Middle frontal gyrus (tissue), 1 donor: ENCODE measurements around the gene CIAO3.
A peak's percentile ranks its signal among the peaks of the same experiment; 100 is the strongest.
"Not testable (repeated sequence)": the region's sequence is repeated elsewhere in the genome, so short reads cannot be mapped to it uniquely, and the experiment has no call there.

Source experiments
- DNase-seq: peaks from one replicate; pipeline ENCODE4 v3.0.0-alpha.2; 2015; ENCODE audit warnings: low spot score; ENCODE audit errors: extremely low spot score

Gene CIAO3

DNA sequence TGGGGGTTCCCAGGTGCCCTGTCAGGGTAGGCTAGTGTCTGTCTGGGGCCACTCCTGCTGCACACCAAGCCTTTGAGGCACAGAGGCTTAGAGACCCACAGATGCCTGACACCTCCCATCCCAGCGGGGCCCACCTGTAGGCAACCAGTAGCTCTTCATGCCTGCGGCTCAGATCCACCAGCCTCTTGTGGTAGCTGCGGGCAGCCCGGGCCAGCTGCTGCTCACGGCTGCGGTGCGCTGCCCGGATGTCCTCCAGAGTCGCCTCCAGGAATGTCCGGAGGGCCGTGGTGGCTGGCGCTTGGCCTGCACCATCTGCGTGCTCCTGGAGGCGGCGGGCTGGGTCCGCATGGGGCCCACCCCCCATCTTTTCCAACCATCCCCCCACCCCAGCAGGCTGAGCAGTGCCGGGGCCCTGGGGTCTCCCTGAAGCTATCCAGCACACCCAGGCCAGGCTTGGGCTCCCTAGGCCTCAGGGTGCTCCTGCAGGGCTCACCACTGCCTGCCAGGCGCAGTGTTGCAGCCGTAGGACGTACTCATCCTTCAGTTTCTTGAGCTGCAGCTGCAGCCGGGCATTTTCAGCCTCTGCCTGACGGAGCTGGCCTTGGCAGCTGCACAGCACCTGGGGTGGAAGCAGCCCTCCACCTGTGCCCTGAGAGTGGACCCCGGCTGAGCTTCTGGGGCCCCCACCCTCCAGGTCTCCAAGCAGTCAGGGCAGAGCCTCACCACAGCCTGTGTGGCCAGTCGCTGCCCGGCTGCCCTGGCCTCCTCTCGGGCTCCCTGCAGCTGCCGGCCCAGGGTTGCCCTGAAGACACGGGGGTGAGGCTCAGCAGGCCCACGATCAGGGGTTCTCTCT lies 16.4 kb downstream of the CIAO3 start:
- no peak for DNase-seq

DNA sequence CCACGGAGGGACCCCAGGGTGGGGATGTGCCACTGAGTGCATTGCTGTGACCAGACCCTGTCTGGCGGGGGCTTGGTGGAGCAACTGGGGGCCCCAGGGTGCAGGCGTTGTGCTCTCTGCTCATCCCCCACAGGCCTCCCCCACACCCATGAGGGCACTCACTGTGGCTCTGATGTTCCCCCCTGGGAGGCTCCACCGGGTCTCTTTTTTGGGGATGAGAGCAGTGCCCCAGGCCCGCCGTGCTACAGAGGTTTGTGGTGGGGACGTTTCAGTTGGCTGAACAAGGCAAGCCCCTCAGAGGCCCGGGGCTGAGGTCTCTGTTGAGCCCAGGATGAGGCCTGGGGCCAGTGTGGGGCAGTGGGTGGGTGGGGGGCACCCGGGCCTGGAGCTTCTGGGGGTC lies 17.1 kb downstream of the CIAO3 start:
- DNase-seq = no peak

DNA sequence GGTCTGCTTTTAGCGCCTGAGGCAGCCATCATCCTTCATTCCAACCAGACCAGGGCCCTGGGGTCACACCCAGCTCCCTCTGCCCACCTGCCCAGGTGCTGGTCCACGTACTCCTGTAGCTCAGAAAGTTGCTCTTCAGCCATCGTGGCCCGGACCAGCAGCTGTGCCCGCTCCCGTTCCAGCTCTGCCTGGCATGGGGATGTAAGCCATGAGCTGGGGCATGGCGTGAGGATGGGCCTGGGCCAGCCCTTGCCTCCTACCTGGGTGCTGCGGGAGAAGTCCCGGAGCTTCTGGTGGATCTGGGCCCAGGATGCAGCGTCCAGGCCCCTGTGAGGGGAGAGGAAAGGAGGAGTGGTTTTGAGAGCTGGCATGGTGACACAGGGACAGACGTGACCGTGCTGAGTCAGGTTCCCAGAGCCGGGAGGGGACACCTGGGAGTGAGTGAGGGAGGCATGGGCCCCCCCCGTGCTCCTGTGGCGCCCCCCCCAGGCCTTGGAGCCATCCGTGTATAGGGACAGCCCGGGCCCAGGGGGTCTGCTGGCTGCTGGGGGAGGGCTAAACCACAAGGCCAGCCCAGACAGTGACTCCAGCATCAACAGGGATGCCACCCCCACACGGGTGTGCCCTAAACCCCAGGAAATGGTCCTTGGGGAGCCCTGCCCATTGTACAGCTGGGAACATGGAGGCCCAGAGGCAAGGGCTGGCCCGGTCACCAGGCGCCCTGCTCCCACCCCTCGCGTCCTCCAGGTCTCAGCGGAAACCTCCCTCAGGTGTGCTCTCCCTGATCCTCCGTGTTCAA lies 17.8 kb downstream of the CIAO3 start:
- DNase-seq = no peak

- DNase-seq = no peak
These were observed 18.8 kb downstream of the CIAO3 start for GRCh38 chr16:721765-722540.

DNA sequence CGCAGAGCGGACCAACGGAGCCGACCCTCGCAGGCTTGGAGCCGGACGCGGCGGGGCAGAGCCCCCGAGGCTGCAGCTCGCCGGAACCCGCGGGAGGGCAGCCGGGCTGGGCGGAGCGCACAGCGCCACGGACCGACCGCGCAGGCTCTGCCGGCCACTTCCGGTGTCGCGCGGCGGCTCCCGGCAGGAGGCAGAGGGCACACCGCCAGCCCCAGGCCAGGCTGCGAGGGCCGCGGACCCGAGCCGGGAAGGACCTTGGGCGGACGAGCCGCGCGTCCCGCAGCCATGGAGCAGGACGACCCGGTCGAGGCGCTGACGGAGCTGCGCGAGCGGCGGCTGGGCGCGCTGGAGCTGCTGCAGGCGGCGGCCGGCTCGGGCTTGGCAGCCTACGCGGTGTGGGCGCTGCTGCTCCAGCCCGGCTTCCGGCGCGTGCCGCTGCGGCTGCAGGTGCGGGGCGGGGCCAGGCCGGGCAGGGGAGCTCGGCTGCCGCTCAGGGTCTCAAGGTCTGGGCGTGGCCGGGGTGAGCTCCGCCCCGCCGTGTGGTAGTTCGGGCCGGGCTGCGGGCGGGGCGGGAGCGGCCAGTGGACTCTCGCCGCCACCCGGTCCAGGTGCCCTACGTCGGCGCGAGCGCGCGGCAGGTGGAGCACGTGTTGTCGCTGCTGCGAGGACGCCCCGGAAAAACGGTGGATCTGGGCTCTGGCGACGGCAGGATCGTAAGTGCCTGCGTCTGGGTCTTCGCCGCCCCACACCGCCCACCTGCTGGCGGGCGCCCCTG lies 19.6 kb downstream of the CIAO3 start, which contains the start of gene ANTKMT:
ANTKMT (plus strand) TSS at position 157 of the 775 bp plus-strand sequence; CDS start at position 286, 129 bp downstream.
- peak; percentile 79 for DNase-seq

DNA sequence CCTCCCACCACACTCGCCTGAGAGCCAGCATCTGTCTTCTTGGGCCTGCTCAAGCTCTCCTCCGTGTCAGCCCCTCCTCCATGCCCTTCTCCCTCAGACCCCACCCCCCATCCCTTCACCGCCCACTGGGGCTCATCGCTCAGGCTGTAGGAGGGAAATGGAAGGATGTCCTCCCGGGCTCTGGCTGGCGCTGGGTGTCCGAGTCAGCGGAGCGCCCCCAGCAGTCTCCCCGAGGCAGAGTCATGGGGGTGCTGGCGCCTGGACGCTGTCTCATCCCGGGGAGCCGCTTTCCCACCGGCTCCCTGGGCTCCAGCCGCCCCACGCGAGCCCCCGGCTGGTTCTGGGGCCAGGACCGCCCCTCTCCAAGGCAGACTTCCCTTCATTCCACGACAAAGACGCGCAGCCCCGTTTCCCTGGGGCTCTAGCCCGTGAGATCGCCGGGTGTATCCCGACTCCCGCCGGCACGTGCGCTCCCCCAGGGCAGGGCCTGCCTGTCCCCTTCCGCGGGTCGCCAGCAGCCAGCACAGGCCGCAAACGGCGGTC lies 20.3 kb downstream of the CIAO3 start:
- DNase-seq = no peak

GRCh38 chr16:719815-720446 lies 20.9 kb downstream of the CIAO3 start:
- DNase-seq = no peak

DNA sequence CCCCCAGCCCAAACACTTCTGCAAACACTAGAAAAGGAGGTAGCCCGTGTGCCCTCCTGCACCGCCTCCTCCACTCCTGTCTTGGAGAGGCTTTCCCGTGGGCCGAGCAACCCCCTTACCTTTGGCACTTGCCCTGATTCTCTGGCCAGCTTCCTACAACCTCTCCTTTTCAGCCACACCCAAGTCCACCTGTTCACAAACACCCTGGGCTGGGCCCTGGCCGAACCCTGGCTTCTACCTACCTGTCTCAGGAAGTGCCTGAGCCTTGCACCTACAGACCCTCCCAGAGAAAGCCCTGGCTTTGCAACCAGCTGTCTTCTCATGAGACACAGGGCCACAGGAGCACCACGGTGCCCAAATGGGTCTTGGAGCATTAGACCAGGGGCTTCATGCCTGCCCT lies 21.9 kb downstream of the CIAO3 start:
- no peak for DNase-seq

DNA sequence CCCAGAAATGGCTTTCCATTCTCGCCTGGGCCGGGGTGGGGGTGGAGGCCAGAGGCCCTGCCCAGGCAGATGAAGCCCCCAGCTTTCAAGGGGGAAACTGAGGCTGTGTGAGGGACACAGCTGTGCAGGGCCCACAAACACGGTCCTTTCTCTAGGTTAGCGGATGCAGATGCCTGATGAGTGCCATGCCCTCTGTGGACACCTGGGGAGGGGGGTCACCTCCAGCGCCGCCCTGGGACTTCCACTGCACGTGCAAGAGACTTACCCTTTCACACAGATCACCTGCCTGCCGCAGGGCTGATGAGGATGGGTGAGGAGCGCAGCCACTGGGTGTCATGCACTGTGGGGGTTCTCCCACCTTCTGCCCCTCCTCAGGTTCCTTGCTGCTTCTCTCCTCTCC lies 22.4 kb downstream of the CIAO3 start:
- DNase-seq = no peak

- no peak for DNase-seq
These were observed 23.1 kb downstream of the CIAO3 start for GRCh38 chr16:717450-718245.

DNA sequence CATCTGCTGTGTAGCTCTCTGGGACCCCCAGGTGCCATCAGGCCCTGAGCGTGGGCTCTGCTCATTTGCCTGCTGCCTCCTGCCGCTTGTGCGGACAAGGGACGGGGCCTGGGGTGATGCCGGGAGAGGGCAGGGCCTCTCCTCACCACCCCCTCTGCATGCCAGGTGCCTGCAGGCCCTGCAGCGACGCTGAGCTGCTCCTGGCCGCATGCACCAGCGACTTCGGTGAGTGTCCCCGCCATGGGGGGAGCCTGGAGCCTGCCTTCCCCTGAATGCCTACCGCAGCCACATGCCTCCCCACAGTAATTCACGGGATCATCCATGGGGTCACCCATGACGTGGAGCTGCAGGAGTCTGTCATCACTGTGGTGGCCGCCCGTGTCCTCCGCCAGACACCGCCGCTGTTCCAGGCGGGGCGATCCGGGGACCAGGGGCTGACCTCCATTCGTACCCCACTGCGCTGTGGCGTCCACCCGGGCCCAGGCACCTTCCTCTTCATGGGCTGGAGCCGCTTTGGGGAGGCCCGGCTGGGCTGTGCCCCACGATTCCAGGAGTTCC lies 23.9 kb downstream of the CIAO3 start:
- DNase-seq = no peak

DNA sequence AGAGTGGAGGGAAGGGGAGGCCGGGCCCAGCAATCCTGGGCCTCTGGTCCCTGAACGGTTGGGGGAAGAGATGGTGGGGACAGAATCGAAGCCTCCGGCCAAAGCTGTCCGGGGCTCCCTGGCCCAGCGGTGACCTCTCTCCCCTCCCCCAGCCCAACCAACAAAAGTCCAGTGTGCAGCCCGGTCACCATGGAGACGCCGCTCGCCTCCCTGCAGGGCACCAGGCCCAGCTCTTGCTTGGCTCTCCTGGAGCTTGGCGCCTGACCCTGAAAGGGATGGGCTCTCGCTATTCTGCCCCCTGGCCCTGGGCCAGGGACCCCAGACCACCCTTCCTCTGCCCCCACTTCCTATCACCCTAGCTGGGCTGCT lies 24.6 kb downstream of the CIAO3 start:
- DNase-seq = peak; percentile 66

DNA sequence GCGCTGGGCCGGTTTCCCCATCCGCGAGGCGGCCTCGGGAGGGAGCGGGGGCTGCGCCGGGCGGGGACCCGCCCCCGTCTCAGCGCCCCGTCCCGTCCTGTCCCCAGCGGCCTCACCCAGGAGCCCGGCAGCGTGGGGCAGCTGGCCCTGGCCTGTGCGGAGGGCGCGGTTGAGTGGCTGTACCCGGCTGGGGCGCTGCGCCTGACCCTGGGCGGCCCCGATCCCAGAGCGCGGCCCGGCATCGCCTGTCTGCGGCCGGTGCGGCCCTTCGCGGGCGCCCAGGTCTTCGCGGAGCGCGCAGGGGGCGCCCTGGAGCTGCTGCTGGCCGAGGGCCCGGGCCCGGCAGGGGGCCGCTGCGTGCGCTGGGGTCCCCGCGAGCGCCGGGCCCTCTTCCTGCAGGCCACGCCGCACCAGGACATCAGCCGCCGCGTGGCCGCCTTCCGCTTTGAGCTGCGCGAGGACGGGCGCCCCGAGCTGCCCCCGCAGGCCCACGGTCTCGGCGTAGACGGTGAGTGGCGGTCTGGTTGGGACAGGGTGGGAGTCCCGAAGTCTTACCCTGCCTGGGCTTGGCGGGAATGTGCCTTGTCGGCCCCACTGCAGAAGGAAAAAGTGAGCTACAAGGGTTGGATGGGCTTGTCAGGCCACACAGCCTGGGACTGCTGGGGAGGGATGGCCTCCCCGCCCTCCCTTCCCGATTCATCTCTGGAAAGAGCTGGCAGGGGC lies 25.2 kb downstream of the CIAO3 start:
- DNase-seq = no peak

- DNase-seq = peak; percentile 80
These were observed 26.0 kb downstream of the CIAO3 start, which contains the start of gene METRN for GRCh38 chr16:714558-715476. Gene METRN (plus strand): TSS chr16:715118. CDS start chr16:715290, 172 bp downstream.

DNA sequence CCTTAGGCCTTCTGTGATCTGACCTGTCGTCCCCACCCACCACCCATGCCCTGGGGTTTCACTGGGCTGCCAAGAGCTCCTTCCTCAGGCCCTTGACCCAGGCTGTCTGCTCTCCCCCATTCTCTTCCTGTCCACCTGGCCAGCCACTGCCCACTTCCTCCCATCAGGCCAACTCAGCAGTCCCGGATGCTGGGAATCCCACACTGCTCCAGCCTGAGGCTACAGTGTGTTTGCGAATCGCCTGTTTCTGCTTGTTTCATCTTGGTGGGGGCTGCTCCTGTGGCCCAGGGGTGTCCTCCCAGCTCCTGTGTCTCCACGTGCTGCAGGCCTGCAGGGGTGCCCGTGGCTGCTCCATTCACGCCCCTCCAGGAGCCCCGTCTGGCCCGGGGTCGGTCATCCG lies 26.7 kb downstream of the CIAO3 start:
- no peak for DNase-seq

DNA sequence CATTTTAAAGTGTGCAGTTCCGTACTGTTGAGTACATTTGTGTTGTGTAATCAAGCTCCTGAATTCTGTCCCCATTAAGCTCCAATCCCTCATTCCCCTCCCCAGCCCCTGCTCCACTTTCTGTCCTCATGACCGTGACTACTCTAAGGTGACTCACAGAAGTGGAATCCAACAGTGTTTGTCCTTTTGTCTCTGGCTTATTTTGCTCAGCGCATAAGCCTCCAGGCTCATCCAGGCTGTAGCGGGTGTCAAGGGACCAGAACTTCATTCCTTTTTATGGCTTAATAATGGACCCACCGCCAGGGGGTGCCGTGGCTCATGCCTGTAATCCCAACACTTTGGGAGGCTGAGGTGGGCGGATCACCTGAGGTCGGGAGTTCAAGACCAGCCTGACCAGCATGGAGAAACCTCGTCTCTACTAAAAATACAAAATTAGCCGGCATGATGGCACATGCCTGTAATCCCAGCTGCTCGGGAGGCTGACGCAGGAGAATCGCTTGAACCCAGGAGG lies 28.0 kb downstream of the CIAO3 start:
- not testable (repeated sequence) for DNase-seq
